Liver (tissue), 9 donors: ENCODE results near the gene CUTA. TPM values are rescaled to one million over a fixed set of nuclear protein-coding genes. Genes with fewer than 3 reads are reported as not detected.

Experiments used
- DNase-seq: peaks from one replicate; pipeline ENCODE4 v3.0.0-alpha.2; 2017; ENCODE audit warnings: low spot score
- H3K27ac ChIP-seq, 2 donors: one replicate each; pipeline ENCODE4 v1.7.0; 2013; ENCODE audit warnings: inconsistent platforms in 2 of 2, low read length in 2 of 2, control low read depth in 1 of 2, low read depth in 1 of 2, mild to moderate bottlenecking in 1 of 2
- H3K27me3 ChIP-seq, 4 donors: one replicate each; pipeline versions ENCODE4 v1.6.1 to v1.7.0; 2013; ENCODE audit warnings: low read length in 3 of 4, inconsistent platforms in 1 of 4, mild to moderate bottlenecking in 1 of 4, moderate library complexity in 1 of 4; ENCODE audit not compliant: control insufficient read depth in 4 of 4, insufficient read depth in 4 of 4
- H3K36me3 ChIP-seq, 4 donors: one replicate each; pipeline versions ENCODE4 v1.6.1 to v1.7.0; 2013; ENCODE audit warnings: low read length in 3 of 4, mild to moderate bottlenecking in 3 of 4, low read depth in 1 of 4, moderate library complexity in 1 of 4; ENCODE audit not compliant: control insufficient read depth in 4 of 4, insufficient read depth in 3 of 4
- H3K4me1 ChIP-seq, 4 donors: one replicate each; pipeline versions ENCODE4 v1.6.1 to v1.7.0; 2013; ENCODE audit warnings: low read length in 3 of 4, mild to moderate bottlenecking in 3 of 4, moderate library complexity in 1 of 4; ENCODE audit not compliant: control insufficient read depth in 4 of 4, insufficient read depth in 4 of 4
- H3K4me3 ChIP-seq, 3 donors: one replicate each; pipeline versions ENCODE4 v1.6.1 to v1.7.0; 2013; ENCODE audit warnings: low read length in 3 of 3, control low read depth in 1 of 3, low read depth in 1 of 3, mild to moderate bottlenecking in 1 of 3
- H3K9ac ChIP-seq, 2 donors: one replicate each; pipeline ENCODE4 v1.7.0; 2013; ENCODE audit warnings: low read length in 2 of 2, mild to moderate bottlenecking in 2 of 2, moderate library complexity in 2 of 2, control low read depth in 1 of 2, low read depth in 1 of 2
- H3K9me3 ChIP-seq, 4 donors: one replicate each; pipeline versions ENCODE4 v1.6.1 to v1.7.0; 2013; ENCODE audit warnings: low read length in 3 of 4; ENCODE audit not compliant: control insufficient read depth in 4 of 4
- ATF3 ChIP-seq: IDR thresholded peaks from 2 replicates; pipeline ENCODE4 v1.6.1; 2016; ENCODE audit warnings: antibody characterized with exemption
- CTCF ChIP-seq: fragments of 150-350 bp; IDR thresholded peaks from 2 replicates; pipeline ENCODE4 v1.5.1; 2017; ENCODE audit warnings: improper control_type of control experiment, low read depth, low read length; ENCODE audit not compliant: missing input control
- EGR1 ChIP-seq, 2 donors: IDR thresholded peaks; 2 replicates each; pipeline ENCODE4 v1.6.1; 2016 to 2018; ENCODE audit warnings: antibody characterized with exemption in 2 of 2, low read depth in 2 of 2
- FOXA1 ChIP-seq: IDR thresholded peaks from 2 replicates; pipeline ENCODE4 v1.6.1; 2016; ENCODE audit warnings: antibody characterized with exemption
- GABPA ChIP-seq, 2 donors: IDR thresholded peaks in 1 of 2; conservative IDR thresholded peaks in 1 of 2; 2 replicates each; pipeline ENCODE4 v1.6.1; 2016; ENCODE audit warnings: antibody characterized with exemption in 2 of 2, mild to moderate bottlenecking in 1 of 2, moderate library complexity in 1 of 2
- HNF4A ChIP-seq, 2 donors: conservative IDR thresholded peaks; 2 replicates each; pipeline ENCODE4 v1.6.1; 2016; ENCODE audit warnings: antibody characterized with exemption in 2 of 2, mild to moderate bottlenecking in 2 of 2
- HNF4G ChIP-seq: IDR thresholded peaks from 2 replicates; pipeline ENCODE4 v1.6.1; 2016; ENCODE audit warnings: antibody characterized with exemption
- MAX ChIP-seq: IDR thresholded peaks from 2 replicates; pipeline ENCODE4 v1.6.1; 2016; ENCODE audit warnings: antibody characterized with exemption
- NR2F2 ChIP-seq: IDR thresholded peaks from 2 replicates; pipeline ENCODE4 v1.6.1; 2016; ENCODE audit warnings: antibody characterized with exemption
- RAD21 ChIP-seq, 2 donors: IDR thresholded peaks; 2 replicates each; pipeline ENCODE4 v1.6.1; 2016; ENCODE audit warnings: antibody characterized with exemption in 2 of 2, mild to moderate bottlenecking in 2 of 2
- REST ChIP-seq: IDR thresholded peaks from 2 replicates; pipeline ENCODE4 v1.6.1; 2016; ENCODE audit warnings: antibody characterized with exemption, mild to moderate bottlenecking
- RXRA ChIP-seq, 2 donors: IDR thresholded peaks; 2 replicates each; pipeline ENCODE4 v1.6.1; 2017 to 2018; ENCODE audit warnings: antibody characterized with exemption in 2 of 2, mild to moderate bottlenecking in 1 of 2
- SP1 ChIP-seq: IDR thresholded peaks from 2 replicates; pipeline ENCODE4 v1.6.1; 2018; ENCODE audit warnings: antibody characterized with exemption, mild to moderate bottlenecking
- TAF1 ChIP-seq: conservative IDR thresholded peaks from 2 replicates; pipeline ENCODE4 v1.6.1; 2016; ENCODE audit warnings: antibody characterized with exemption, mild to moderate bottlenecking
- YY1 ChIP-seq: IDR thresholded peaks from 2 replicates; pipeline ENCODE4 v1.6.1; 2016; ENCODE audit warnings: antibody characterized with exemption, mild to moderate bottlenecking
- WGBS: extraction: QIAGEN DNeasy Blood & Tissue Kit; methylation state at CpG from one replicate; pipeline ENCODE4 v1.1.7; 2013; 5-methylcytosine and 5-hydroxymethylcytosine counted together
- polyA plus RNA-seq, 2 donors: library from polyadenylated mRNA; stranded (reverse) in 1 of 2; unstranded in 1 of 2; fragments of 200-250 nt in 1 of 2; fragments of >200 nt in 1 of 2; fragmentation: Nextera tagmentation in 1 of 2; extraction: Ambion mirVana in 1 of 2; gene quantifications; one replicate each; pipeline versions ENCODE4 v1.2.1 to v1.2.3, GENCODE V29; 2013 to 2015
- total RNA-seq, 2 donors: library from RNA; depleted of rRNA; stranded (reverse); fragments of >200 nt; gene quantifications; one replicate each; pipeline ENCODE4 v1.2.3, GENCODE V29; 2014
- donor health status: healthy.
- donor health status: healthy.
- donor health status: healthy.
- donor health status: healthy.
- donor health status: healthy.

Gene CUTA
- total and polyA plus RNA-seq, 4 donors, result 33.1 to 164 (median 93.2) TPM

GRCh38 chr6:33410050-33410710 is 7.7 kb downstream of the CUTA start:
- DNase-seq, result peak; percentile 96
- WGBS, result under 1% methylated on average over 65 of the region's 65 CpGs
- peak overlapping the region; percentile 82 to 94 for H3K27ac ChIP-seq
- TF ChIP-seq HNF4A (conservative IDR thresholded peaks at IDR 0.05), result peak in 1 of 2 donors; percentile 60
- peak in 1 of 2 donors; percentile 6 for TF ChIP-seq RAD21 (IDR thresholded peaks at IDR 0.05)
- peak; percentile 32 for TF ChIP-seq FOXA1
- peak in 1 of 2 donors; percentile 72 for TF ChIP-seq GABPA (IDR thresholded peaks at IDR 0.05 in 1 of 2, conservative IDR thresholded peaks at IDR 0.05 in 1 of 2)
- no peak for TF ChIP-seq REST
- no peak for TF ChIP-seq EGR1 (IDR thresholded peaks at IDR 0.05; ENCODE audit: low read depth in 2 of 2)
- TF ChIP-seq RXRA (IDR thresholded peaks at IDR 0.05), result peak in 1 of 2 donors; percentile 2
- peak; percentile 77 for TF ChIP-seq SP1
- peak; percentile 12 for TF ChIP-seq YY1
- TF ChIP-seq MAX, result no peak
- peak overlapping the region; percentile 53 to 97 (median 60) for H3K4me3 ChIP-seq
- H3K27me3 ChIP-seq, result no peaks in the 10 kb centered on the region
- no peaks in the 10 kb centered on the region for H3K9me3 ChIP-seq
- peak overlapping the region; percentile 24 to 45 for H3K9ac ChIP-seq
- H3K36me3 ChIP-seq, result peaks cover 4 to 25% (median 15%) of the 10 kb centered on the region in 4 donors
- H3K4me1 ChIP-seq, result peaks cover 2 to 15% (median 12%) of the 10 kb centered on the region in 4 donors

- peaks cover 2 to 12% (median 9%) of the 10 kb centered on the region in 4 donors for H3K4me1 ChIP-seq
- no peaks in the 10 kb centered on the region for H3K27me3 ChIP-seq
- no peak for DNase-seq
- TF ChIP-seq YY1, result no peak
- no peak for TF ChIP-seq ATF3
- TF ChIP-seq RAD21 (IDR thresholded peaks at IDR 0.05), result peak; percentile 35 to 62
- TF ChIP-seq EGR1 (IDR thresholded peaks at IDR 0.05; ENCODE audit: low read depth in 2 of 2), result no peak
- no peak for TF ChIP-seq NR2F2
- TF ChIP-seq FOXA1, result no peak
- peak; percentile 7 for TF ChIP-seq CTCF
- no peak for TF ChIP-seq HNF4G
- no peak for TF ChIP-seq TAF1
- no peak for TF ChIP-seq GABPA (IDR thresholded peaks at IDR 0.05 in 1 of 2, conservative IDR thresholded peaks at IDR 0.05 in 1 of 2)
- TF ChIP-seq HNF4A (conservative IDR thresholded peaks at IDR 0.05), result no peak
- no peak for TF ChIP-seq SP1
- no peaks in the 10 kb centered on the region for H3K9me3 ChIP-seq
- H3K4me3 ChIP-seq, result no peak overlapping the region
- no peak overlapping the region for H3K9ac ChIP-seq
- WGBS, result 83% methylated on average over 5 of the region's 5 CpGs
- no peaks in the 10 kb centered on the region for H3K36me3 ChIP-seq
- H3K27ac ChIP-seq, result no peak overlapping the region
Observed at GRCh38 chr6:33407132-33407718, 10.7 kb downstream of the CUTA start.
